B cell (primary cell): ENCODE results near the gene COL26A1. TPM values are rescaled to one million over a fixed set of nuclear protein-coding genes. Genes with fewer than 3 reads are reported as not detected.

ENCODE experiments used
- ATAC-seq: fragments of 200-7000 bp; cut with Tn5 transposase; one replicate; pipeline ENCODE4 v1.10.0; 2021; ENCODE audit warnings: low read depth, mild to moderate bottlenecking, moderate number of reproducible peaks, moderate library complexity
- CTCF ChIA-PET: fragments of 350-600 bp; sonication (Branson Sonifier 250); formaldehyde crosslinking; loops from one replicate; lab custom pipeline; 2021; ENCODE audit warnings: antibody characterized with exemption, inconsistent platforms; lab: Charles Lee
- POLR2A ChIA-PET: fragments of 350-600 bp; sonication (Branson Sonifier 250); formaldehyde crosslinking; loops from one replicate; lab custom pipeline; 2021; ENCODE audit warnings: antibody characterized with exemption; lab: Charles Lee
- DNase-seq: peaks from one replicate; pipeline ENCODE4 v3.0.0; 2013
- H2AFZ ChIP-seq: 2 replicates; pipeline ENCODE4 v1.6.1; 2012; ENCODE audit warnings: mild to moderate bottlenecking, low read depth, low read length; ENCODE audit not compliant: insufficient read depth, poor library complexity, severe bottlenecking
- H3K27ac ChIP-seq, 2 donors: 1 replicate in 1 of 2; 2 replicates in 1 of 2; pipeline ENCODE4 v1.5.1; 2012 to 2013; ENCODE audit warnings: low read length in 2 of 2, mild to moderate bottlenecking in 2 of 2, moderate library complexity in 1 of 2
- H3K27me3 ChIP-seq, 4 experiments: fragments of 200-600 bp in 1 of 4; sonication (generic) in 1 of 4; replicated peaks in 1 of 4; 1 replicate in 2 of 4; 2 replicates in 2 of 4; pipeline versions ENCODE4 v1.6.1 to v1.7.0; 2013 to 2016; ENCODE audit warnings: low read length in 3 of 4, mild to moderate bottlenecking in 2 of 4, mixed read lengths in 1 of 4, moderate library complexity in 1 of 4; ENCODE audit not compliant: insufficient read depth in 4 of 4, control insufficient read depth in 3 of 4; ENCODE audit errors: control extremely low read depth in 1 of 4
- H3K36me3 ChIP-seq, 2 experiments: replicated peaks in 1 of 2; 1 replicate in 1 of 2; 2 replicates in 1 of 2; pipeline versions ENCODE4 v1.6.1 to v1.7.1; 2013; ENCODE audit warnings: low read length in 1 of 2; ENCODE audit not compliant: insufficient read depth in 2 of 2, control insufficient read depth in 1 of 2; ENCODE audit errors: control extremely low read depth in 1 of 2, extremely low read depth in 1 of 2
- H3K4me1 ChIP-seq, 2 donors: fragments of 200-600 bp in 1 of 2; sonication (generic) in 1 of 2; 1 replicate in 1 of 2; 2 replicates in 1 of 2; pipeline versions ENCODE4 v1.5.1 to v1.6.1; 2013 to 2017; ENCODE audit warnings: low read length in 2 of 2; ENCODE audit not compliant: control insufficient read depth in 2 of 2, insufficient read depth in 2 of 2
- H3K4me2 ChIP-seq: replicated peaks from 2 replicates; pipeline ENCODE3; 2012; ENCODE audit warnings: mild to moderate bottlenecking, low read depth, low read length; ENCODE audit not compliant: poor library complexity, severe bottlenecking
- H3K4me3 ChIP-seq, 5 experiments: fragments of 200-600 bp in 1 of 5; sonication (generic) in 1 of 5; 1 replicate in 3 of 5; 2 replicates in 2 of 5; pipeline versions ENCODE4 v1.5.1 to v1.7.0; 2011 to 2016; ENCODE audit warnings: low read length in 4 of 5, mild to moderate bottlenecking in 4 of 5, low read depth in 2 of 5, control low read depth in 1 of 5, moderate library complexity in 1 of 5; ENCODE audit not compliant: insufficient read depth in 1 of 5; ENCODE audit errors: control extremely low read depth in 1 of 5, extremely low read depth in 1 of 5
- H3K79me2 ChIP-seq: fragments of 200-600 bp; sonication (generic); one replicate; pipeline ENCODE4 v1.6.0; 2016; ENCODE audit warnings: low read length; ENCODE audit not compliant: control insufficient read depth, insufficient read depth
- H3K9ac ChIP-seq: fragments of 200-600 bp; sonication (generic); 2 replicates; pipeline ENCODE4 v1.6.1; 2017; ENCODE audit warnings: mild to moderate bottlenecking, low read length, moderate library complexity
- H3K9me3 ChIP-seq, 3 donors: one replicate each; pipeline versions ENCODE4 v1.6.1 to v1.7.1; 2013; ENCODE audit warnings: low read length in 2 of 3; ENCODE audit not compliant: control insufficient read depth in 2 of 3, insufficient read depth in 1 of 3; ENCODE audit errors: control extremely low read depth in 1 of 3
- H4K20me1 ChIP-seq: 2 replicates; pipeline ENCODE4 v1.6.0; 2012; ENCODE audit warnings: mild to moderate bottlenecking, low read length; ENCODE audit not compliant: insufficient read depth, control insufficient read depth, poor library complexity, severe bottlenecking
- H3K27ac Mint-ChIP-seq: one replicate; pipeline ENCODE4 v1.8.0; 2021; ENCODE audit warnings: mixed read lengths
- H3K27me3 Mint-ChIP-seq: one replicate; pipeline ENCODE4 v1.8.0; 2021; ENCODE audit warnings: mixed read lengths
- H3K4me1 Mint-ChIP-seq: one replicate; pipeline ENCODE4 v1.8.0; 2021; ENCODE audit warnings: mixed read lengths
- H3K4me3 Mint-ChIP-seq: one replicate; pipeline ENCODE4 v1.8.0; 2021; ENCODE audit warnings: mixed read lengths
- H3K9me3 Mint-ChIP-seq: one replicate; pipeline ENCODE4 v1.8.0; 2022; ENCODE audit warnings: mixed read lengths; ENCODE audit not compliant: insufficient read depth
- CTCF ChIP-seq: fragments of 200-600 bp; IDR thresholded peaks from one replicate; pipeline ENCODE4 v1.8.0; 2022; ENCODE audit warnings: antibody characterized with exemption, mild to moderate bottlenecking
- EZH2 ChIP-seq: IDR thresholded peaks from 2 replicates; pipeline ENCODE4 v1.6.1; 2012; ENCODE audit warnings: borderline replicate concordance, low read depth, mild to moderate bottlenecking, moderate library complexity, low read length; ENCODE audit not compliant: insufficient read depth, poor library complexity, severe bottlenecking
- WGBS: methylation state at CpG from one replicate; pipeline ENCODE4 v1.1.5; 2013; ENCODE audit warnings: missing lambda C conversion rate; ENCODE audit not compliant: insufficient coverage; 5-methylcytosine and 5-hydroxymethylcytosine counted together
- intact Hi-C: fragments of 100-400 bp; cut with micrococcal nuclease; formaldehyde crosslinking; loops from one replicate; pipeline ENCODE4 v1.10.0; 2022
- polyA plus RNA-seq: library from polyadenylated mRNA; depleted of rRNA; stranded (reverse); fragments of >200 nt; gene quantifications from 2 replicates; pipeline ENCODE4 v1.2.3, GENCODE V29; 2012
- total RNA-seq, 2 donors: library from RNA; stranded (reverse); fragments of 120-200 nt in 1 of 2; gene quantifications; 1 replicate in 1 of 2; 2 replicates in 1 of 2; pipeline versions ENCODE4 v1.2.3 to v1.2.4, GENCODE V29; 2013 to 2022

COL26A1 gene
- total and polyA plus RNA-seq, 2 donors (not counting 1 experiment from before 2014, with no cell fraction given), result not detected

- H3K4me3 ChIP-seq, result no peak overlapping the region
- intact Hi-C loops, result no loop called here
- 92% methylated on average over 1 of the region's 3 CpGs for WGBS
- no peaks in the 10 kb centered on the region for H3K4me1 ChIP-seq
- DNase-seq (no peak), ATAC-seq (no peak)
- no peak overlapping the region for H3K9ac ChIP-seq
- Mint-ChIP-seq H3K4me1 (no peaks in the 10 kb centered on the region), H3K27ac (no peak overlapping the region), H3K4me3 (no peak overlapping the region), H3K9me3 (no peaks in the 10 kb centered on the region), H3K27me3 (no peaks in the 10 kb centered on the region)
- no peak overlapping the region for H3K27ac ChIP-seq
- peaks cover 0 to 3% (median 0%) of the 10 kb centered on the region in 4 experiments for H3K27me3 ChIP-seq
- H2AFZ ChIP-seq, result no peak overlapping the region
- no peaks in the 10 kb centered on the region for H3K36me3 ChIP-seq
- CTCF ChIA-PET, result no interaction called here
- H3K79me2 ChIP-seq, result no peaks in the 10 kb centered on the region
- H3K9me3 ChIP-seq, result no peaks in the 10 kb centered on the region
- POLR2A ChIA-PET, result no interaction called here
- no peak for TF ChIP-seq CTCF
- TF ChIP-seq EZH2, result no peak
- no peak overlapping the region for H3K4me2 ChIP-seq
- H4K20me1 ChIP-seq, result no peaks in the 10 kb centered on the region
Measured at GRCh38 chr7:101594790-101595189, 232.1 kb downstream of the COL26A1 start.

- H3K4me1 ChIP-seq, result no peaks in the 10 kb centered on the region
- POLR2A ChIA-PET, result no interaction called here
- no peak overlapping the region for H3K27ac Mint-ChIP-seq
- H3K4me3 Mint-ChIP-seq, result no peak overlapping the region
- CTCF ChIA-PET, result no interaction called here
- intact Hi-C loops, result no loop called here
- H3K4me1 Mint-ChIP-seq, result no peaks in the 10 kb centered on the region
- H3K27ac ChIP-seq, result no peak overlapping the region
- no peaks in the 10 kb centered on the region for H3K9me3 Mint-ChIP-seq
- no peaks in the 10 kb centered on the region for H4K20me1 ChIP-seq
- H3K27me3 Mint-ChIP-seq, result no peaks in the 10 kb centered on the region
- no peak overlapping the region for H3K9ac ChIP-seq
- H3K4me2 ChIP-seq, result no peak overlapping the region
- TF ChIP-seq EZH2, result no peak
- no peak for TF ChIP-seq CTCF
- no peak for ATAC-seq
- no peaks in the 10 kb centered on the region for H3K9me3 ChIP-seq
- no peaks in the 10 kb centered on the region for H3K36me3 ChIP-seq
- DNase-seq, result no peak
- no peak overlapping the region for H2AFZ ChIP-seq
- peaks cover 0 to 3% (median 0%) of the 10 kb centered on the region in 4 experiments for H3K27me3 ChIP-seq
- H3K79me2 ChIP-seq, result no peaks in the 10 kb centered on the region
- WGBS, result 100% methylated on average over 1 of the region's 1 CpG
- no peak overlapping the region for H3K4me3 ChIP-seq
Measured at GRCh38 chr7:101595246-101595645, 232.6 kb downstream of the COL26A1 start.
